SK-N-SH treated with all-trans-retinoic acid at 6 μM for 48 hours (cell line): ENCODE results near the gene LRRC56.

ENCODE experiments used
- ATAC-seq: fragments of 200-7000 bp; cut with Tn5 transposase; 3 replicates; pipeline ENCODE4 v1.9.1; 2020; ENCODE audit warnings: mild to moderate bottlenecking, moderate library complexity
- ARNTL ChIP-seq: fragments of 450-650 bp; formaldehyde crosslinking; IDR thresholded peaks from 2 replicates; pipeline ENCODE4 v1.5.0; 2020; ENCODE audit warnings: low read depth, mild to moderate bottlenecking, moderate library complexity, borderline replicate concordance
- BACH2 ChIP-seq: fragments of 250-450 bp; sonication (Bioruptor Pico); IDR thresholded peaks from 2 replicates; pipeline ENCODE4 v1.9.0; 2021; ENCODE audit warnings: mild to moderate bottlenecking, borderline replicate concordance
- CSDC2 ChIP-seq: fragments of 250-450 bp; sonication (Bioruptor Pico); IDR thresholded peaks from 2 replicates; pipeline ENCODE4 v1.5.0; 2020; ENCODE audit warnings: mild to moderate bottlenecking, moderate library complexity
- ESRRG ChIP-seq: fragments of 250-450 bp; sonication (Bioruptor Pico); IDR thresholded peaks from 2 replicates; pipeline ENCODE4 v1.6.1; 2021; ENCODE audit warnings: mild to moderate bottlenecking
- GLIS3 ChIP-seq: fragments of 250-450 bp; sonication (Bioruptor Pico); IDR thresholded peaks from 2 replicates; pipeline ENCODE4 v1.5.0; 2020; ENCODE audit warnings: mild to moderate bottlenecking, moderate library complexity
- ISL1 ChIP-seq: fragments of 250-450 bp; sonication (Bioruptor Pico); IDR thresholded peaks from 2 replicates; pipeline ENCODE4 v2.1.2; 2022; ENCODE audit warnings: mild to moderate bottlenecking, moderate library complexity
- OSR1 ChIP-seq: fragments of 250-450 bp; sonication (Bioruptor Pico); IDR thresholded peaks from 2 replicates; pipeline ENCODE4 v1.8.0; 2022; ENCODE audit warnings: moderate library complexity, mild to moderate bottlenecking, inconsistent platforms
- PATZ1 ChIP-seq: fragments of 250-450 bp; sonication (Bioruptor Pico); IDR thresholded peaks from 2 replicates; pipeline ENCODE4 v1.8.0; 2020; ENCODE audit warnings: mild to moderate bottlenecking, moderate library complexity, borderline replicate concordance
- POU6F1 ChIP-seq: fragments of 250-450 bp; sonication (Bioruptor Pico); IDR thresholded peaks from 2 replicates; pipeline ENCODE4 v1.8.0; 2021; ENCODE audit warnings: low read depth, mild to moderate bottlenecking, moderate library complexity, borderline replicate concordance
- PPARA ChIP-seq: fragments of 250-450 bp; sonication (Bioruptor Pico); IDR thresholded peaks from 2 replicates; pipeline ENCODE4 v1.5.0; 2020; ENCODE audit warnings: mild to moderate bottlenecking, borderline replicate concordance
- RARB ChIP-seq: fragments of 250-450 bp; sonication (Bioruptor Pico); IDR thresholded peaks from 2 replicates; pipeline ENCODE4 v1.8.0; 2021; ENCODE audit warnings: mild to moderate bottlenecking, moderate library complexity
- TCF4 ChIP-seq: fragments of 250-450 bp; sonication (Bioruptor Pico); IDR thresholded peaks from 2 replicates; pipeline ENCODE4 v1.8.0; 2021; ENCODE audit warnings: mild to moderate bottlenecking, moderate library complexity, borderline replicate concordance
- TSHZ2 ChIP-seq: fragments of 250-450 bp; sonication (Bioruptor Pico); IDR thresholded peaks from 2 replicates; pipeline ENCODE4 v1.5.0; 2020; ENCODE audit warnings: mild to moderate bottlenecking, moderate library complexity
- ZC3H10 ChIP-seq: fragments of 250-450 bp; sonication (Bioruptor Pico); IDR thresholded peaks from 2 replicates; pipeline ENCODE4 v1.5.1; 2021; ENCODE audit warnings: mild to moderate bottlenecking, moderate library complexity
- ZFP3 ChIP-seq: fragments of 250-450 bp; sonication (Bioruptor Pico); IDR thresholded peaks from 2 replicates; pipeline ENCODE4 v1.5.0; 2020; ENCODE audit warnings: mild to moderate bottlenecking, moderate library complexity
- ZFP30 ChIP-seq: fragments of 450-650 bp; formaldehyde crosslinking; IDR thresholded peaks from 2 replicates; pipeline ENCODE4 v1.5.0; 2022; ENCODE audit warnings: mild to moderate bottlenecking, moderate library complexity
- ZNF565 ChIP-seq: fragments of 450-650 bp; formaldehyde crosslinking; conservative IDR thresholded peaks from 2 replicates; pipeline ENCODE4 v1.5.0; 2020; ENCODE audit warnings: low read depth, mild to moderate bottlenecking, moderate library complexity
- ZNF70 ChIP-seq: fragments of 450-650 bp; formaldehyde crosslinking; IDR thresholded peaks from 2 replicates; pipeline ENCODE4 v1.5.0; 2020; ENCODE audit warnings: mild to moderate bottlenecking, moderate library complexity
- ZNF8 ChIP-seq: fragments of 450-650 bp; formaldehyde crosslinking; IDR thresholded peaks from 2 replicates; pipeline ENCODE4 v1.5.0; 2020; ENCODE audit warnings: mild to moderate bottlenecking, moderate library complexity
- TF ChIP-seq, protein P1 (sequence below): fragments of 250-450 bp; sonication (Bioruptor Pico); IDR thresholded peaks from 2 replicates; pipeline ENCODE4 v1.5.1; 2021; ENCODE audit warnings: mild to moderate bottlenecking, moderate library complexity
- TF ChIP-seq, protein P2 (sequence below): fragments of 250-450 bp; sonication (Bioruptor Pico); IDR thresholded peaks from 2 replicates; pipeline ENCODE4 v1.5.1; 2020; ENCODE audit warnings: low read depth, mild to moderate bottlenecking, moderate library complexity

The LRRC56 gene, protein sequence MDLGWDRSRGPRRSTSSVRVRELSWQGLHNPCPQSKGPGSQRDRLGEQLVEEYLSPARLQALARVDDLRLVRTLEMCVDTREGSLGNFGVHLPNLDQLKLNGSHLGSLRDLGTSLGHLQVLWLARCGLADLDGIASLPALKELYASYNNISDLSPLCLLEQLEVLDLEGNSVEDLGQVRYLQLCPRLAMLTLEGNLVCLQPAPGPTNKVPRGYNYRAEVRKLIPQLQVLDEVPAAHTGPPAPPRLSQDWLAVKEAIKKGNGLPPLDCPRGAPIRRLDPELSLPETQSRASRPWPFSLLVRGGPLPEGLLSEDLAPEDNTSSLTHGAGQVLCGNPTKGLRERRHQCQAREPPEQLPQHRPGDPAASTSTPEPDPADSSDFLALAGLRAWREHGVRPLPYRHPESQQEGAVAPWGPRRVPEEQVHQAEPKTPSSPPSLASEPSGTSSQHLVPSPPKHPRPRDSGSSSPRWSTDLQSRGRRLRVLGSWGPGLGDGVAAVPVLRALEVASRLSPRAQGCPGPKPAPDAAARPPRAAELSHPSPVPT

GRCh38 chr11:536841-537621 is at the start of gene LRRC56:
LRRC56 (plus strand) TSS chr11:537527; CDS start chr11:540685, 3,158 bp downstream.
- no peak for ATAC-seq
- TF ChIP-seq, protein P1, sequence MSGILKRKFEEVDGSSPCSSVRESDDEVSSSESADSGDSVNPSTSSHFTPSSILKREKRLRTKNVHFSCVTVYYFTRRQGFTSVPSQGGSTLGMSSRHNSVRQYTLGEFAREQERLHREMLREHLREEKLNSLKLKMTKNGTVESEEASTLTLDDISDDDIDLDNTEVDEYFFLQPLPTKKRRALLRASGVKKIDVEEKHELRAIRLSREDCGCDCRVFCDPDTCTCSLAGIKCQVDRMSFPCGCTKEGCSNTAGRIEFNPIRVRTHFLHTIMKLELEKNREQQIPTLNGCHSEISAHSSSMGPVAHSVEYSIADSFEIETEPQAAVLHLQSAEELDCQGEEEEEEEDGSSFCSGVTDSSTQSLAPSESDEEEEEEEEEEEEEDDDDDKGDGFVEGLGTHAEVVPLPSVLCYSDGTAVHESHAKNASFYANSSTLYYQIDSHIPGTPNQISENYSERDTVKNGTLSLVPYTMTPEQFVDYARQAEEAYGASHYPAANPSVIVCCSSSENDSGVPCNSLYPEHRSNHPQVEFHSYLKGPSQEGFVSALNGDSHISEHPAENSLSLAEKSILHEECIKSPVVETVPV (CRISPR knock-in tag) = no peak
- TF ChIP-seq PPARA (CRISPR knock-in tag) = no peak
- no peak for TF ChIP-seq GLIS3 (CRISPR knock-in tag)
- TF ChIP-seq, all 23 proteins: peak for 0

- ATAC-seq = no peak
- TF ChIP-seq CSDC2 (CRISPR knock-in tag) = no peak
- TF ChIP-seq ZC3H10 (CRISPR knock-in tag) = no peak
- no peak for TF ChIP-seq ESRRG
- no peak for TF ChIP-seq TSHZ2 (CRISPR knock-in tag)
- no peak for TF ChIP-seq BACH2 (CRISPR knock-in tag)
- TF ChIP-seq, protein P1 (CRISPR knock-in tag) = no peak
- TF ChIP-seq PPARA (CRISPR knock-in tag) = no peak
- TF ChIP-seq, protein P2, sequence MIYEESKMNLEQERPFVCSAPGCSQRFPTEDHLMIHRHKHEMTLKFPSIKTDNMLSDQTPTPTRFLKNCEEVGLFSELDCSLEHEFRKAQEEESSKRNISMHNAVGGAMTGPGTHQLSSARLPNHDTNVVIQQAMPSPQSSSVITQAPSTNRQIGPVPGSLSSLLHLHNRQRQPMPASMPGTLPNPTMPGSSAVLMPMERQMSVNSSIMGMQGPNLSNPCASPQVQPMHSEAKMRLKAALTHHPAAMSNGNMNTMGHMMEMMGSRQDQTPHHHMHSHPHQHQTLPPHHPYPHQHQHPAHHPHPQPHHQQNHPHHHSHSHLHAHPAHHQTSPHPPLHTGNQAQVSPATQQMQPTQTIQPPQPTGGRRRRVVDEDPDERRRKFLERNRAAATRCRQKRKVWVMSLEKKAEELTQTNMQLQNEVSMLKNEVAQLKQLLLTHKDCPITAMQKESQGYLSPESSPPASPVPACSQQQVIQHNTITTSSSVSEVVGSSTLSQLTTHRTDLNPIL = no peak
- TF ChIP-seq ARNTL = no peak
- TF ChIP-seq OSR1 = no peak
- TF ChIP-seq GLIS3 (CRISPR knock-in tag) = no peak
- TF ChIP-seq ZFP3 (CRISPR knock-in tag) = no peak
- no peak for TF ChIP-seq PATZ1 (CRISPR knock-in tag)
- no peak for TF ChIP-seq ISL1
- no peak for TF ChIP-seq ZNF70
- TF ChIP-seq ZFP30 = no peak
- no peak for TF ChIP-seq TCF4
- TF ChIP-seq RARB = no peak
- TF ChIP-seq ZNF565 (CRISPR knock-in tag) = no peak
- no peak for TF ChIP-seq ZNF8 (CRISPR knock-in tag)
Measured at GRCh38 chr11:487571-488021, 49.7 kb upstream of the LRRC56 start.

GRCh38 chr11:488062-488461 is 49.3 kb upstream of the LRRC56 start:
- no peak for ATAC-seq
- TF ChIP-seq TCF4 (no peak), ZFP30 (no peak), ZNF8 (CRISPR knock-in tag) (no peak), POU6F1 (CRISPR knock-in tag) (no peak), ARNTL (no peak), TSHZ2 (CRISPR knock-in tag) (no peak)
